Spinal cord (tissue), 10 donors: ENCODE data around the gene ZIC1. TPM values are rescaled to one million over a fixed set of nuclear protein-coding genes. Genes with fewer than 3 reads are reported as not detected.

ENCODE experiments used
- DNase-seq, 6 donors: peaks; one replicate each; pipeline versions ENCODE4 v3.0.0 to v3.0.0-alpha.2; 2013 to 2015; ENCODE audit warnings: low spot score in 6 of 6, low read depth in 4 of 6
- H3K27ac ChIP-seq: one replicate; pipeline ENCODE4 v1.5.1; 2013; ENCODE audit warnings: low read depth, low read length, control low read depth
- H3K27me3 ChIP-seq: one replicate; pipeline ENCODE4 v1.6.1; 2013; ENCODE audit warnings: low read length; ENCODE audit not compliant: control insufficient read depth, insufficient read depth
- H3K36me3 ChIP-seq: one replicate; pipeline ENCODE4 v1.6.1; 2013; ENCODE audit warnings: low read length; ENCODE audit not compliant: control insufficient read depth, insufficient read depth
- H3K4me1 ChIP-seq: one replicate; pipeline ENCODE4 v1.6.1; 2013; ENCODE audit warnings: low read length; ENCODE audit not compliant: control insufficient read depth, insufficient read depth
- H3K4me3 ChIP-seq: one replicate; pipeline ENCODE4 v1.5.1; 2013; ENCODE audit warnings: low read depth, low read length, control low read depth
- H3K9me3 ChIP-seq: one replicate; pipeline ENCODE4 v1.6.1; 2013; ENCODE audit warnings: low read length; ENCODE audit not compliant: control insufficient read depth, insufficient read depth
- WGBS: methylation state at CpG from one replicate; pipeline ENCODE4 v1.1.5; 2013; ENCODE audit warnings: missing lambda C conversion rate; ENCODE audit not compliant: insufficient coverage; 5-methylcytosine and 5-hydroxymethylcytosine counted together
- polyA plus RNA-seq, 2 donors: library from polyadenylated mRNA; unstranded; fragments of 120-200 nt; gene quantifications; one replicate each; pipeline ENCODE4 v1.2.1, GENCODE V29; 2013; ENCODE audit not compliant: insufficient read length in 2 of 2
- total RNA-seq, 2 donors: library from RNA; depleted of rRNA in 1 of 2; stranded (reverse); fragments of 120-200 nt in 1 of 2; fragments of >200 nt in 1 of 2; gene quantifications; one replicate each; pipeline versions ENCODE4 v1.2.3 to v1.2.4, GENCODE V29; 2013 to 2014
- donor health status: healthy.

Gene ZIC1
- total and polyA plus RNA-seq, 4 donors = 87.2 to 514 (median 243) TPM

DNA sequence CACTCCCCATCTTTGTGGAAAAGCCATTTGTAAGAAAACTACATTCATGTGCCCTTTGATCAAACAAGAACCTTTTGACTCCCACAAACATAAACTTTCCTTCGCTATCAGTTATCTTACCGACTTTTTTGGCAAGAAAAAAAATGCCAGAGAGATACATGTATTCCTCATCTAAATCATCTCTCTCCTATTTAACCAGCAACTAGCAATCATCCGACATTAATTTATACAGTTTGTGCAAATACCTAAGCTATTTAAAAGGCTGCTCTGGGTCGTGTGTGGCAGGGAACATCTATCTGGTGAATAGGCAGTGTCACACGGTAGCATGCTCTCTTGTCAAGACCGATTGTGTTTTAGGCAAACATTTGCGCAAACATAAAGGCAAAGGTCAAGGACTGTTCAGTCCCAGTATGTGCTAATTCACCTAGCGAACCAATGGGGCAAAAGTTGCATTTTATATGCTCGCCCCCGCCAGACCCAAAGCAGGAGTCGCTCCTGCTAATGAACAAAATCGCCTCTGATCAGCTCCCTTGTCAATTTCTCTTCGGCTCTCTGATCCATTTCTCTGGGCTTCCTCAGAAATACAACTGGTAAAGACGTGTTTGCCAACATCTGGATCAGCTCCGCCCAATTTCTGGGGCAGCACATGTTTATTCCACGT, 40.5 kb upstream of the ZIC1 start:
- peaks cover 90% of the 10 kb centered on the region for H3K27me3 ChIP-seq
- no peaks in the 10 kb centered on the region for H3K36me3 ChIP-seq
- 13% methylated on average over 12 of the region's 16 CpGs for WGBS
- H3K4me1 ChIP-seq = no peaks in the 10 kb centered on the region
- H3K4me3 ChIP-seq = peak overlapping the region; percentile 44
- DNase-seq = peak in 2 of 6 donors; percentile 45 to 78
- H3K9me3 ChIP-seq = no peaks in the 10 kb centered on the region
- H3K27ac ChIP-seq = peak overlapping the region; percentile 87

DNA sequence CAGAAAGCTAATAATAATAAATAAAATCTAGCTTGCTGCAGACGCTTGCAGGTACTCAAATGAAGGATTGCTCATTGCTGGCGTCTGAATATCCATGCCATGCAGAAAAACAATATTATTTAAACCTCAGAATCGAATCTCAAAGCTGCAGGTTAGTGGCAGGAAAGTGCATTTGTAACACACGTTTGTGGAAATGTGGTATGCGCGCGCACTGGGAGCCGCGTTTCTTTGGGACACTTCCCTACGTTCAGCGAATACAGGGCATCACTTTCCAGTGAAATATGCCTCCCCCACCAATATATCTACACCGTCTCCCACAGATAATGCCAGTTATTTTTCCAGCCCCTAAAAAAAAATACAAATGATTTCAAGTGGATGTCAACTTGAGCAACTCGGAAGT, 39.9 kb upstream of the ZIC1 start:
- no peaks in the 10 kb centered on the region for H3K4me1 ChIP-seq
- no peaks in the 10 kb centered on the region for H3K9me3 ChIP-seq
- peaks cover 91% of the 10 kb centered on the region for H3K27me3 ChIP-seq
- no peaks in the 10 kb centered on the region for H3K36me3 ChIP-seq
- peak overlapping the region; percentile 44 for H3K4me3 ChIP-seq
- WGBS = 0% methylated on average over 1 of the region's 13 CpGs
- H3K27ac ChIP-seq = peak overlapping the region; percentile 87
- peak in 1 of 6 donors; percentile 69 for DNase-seq

DNA sequence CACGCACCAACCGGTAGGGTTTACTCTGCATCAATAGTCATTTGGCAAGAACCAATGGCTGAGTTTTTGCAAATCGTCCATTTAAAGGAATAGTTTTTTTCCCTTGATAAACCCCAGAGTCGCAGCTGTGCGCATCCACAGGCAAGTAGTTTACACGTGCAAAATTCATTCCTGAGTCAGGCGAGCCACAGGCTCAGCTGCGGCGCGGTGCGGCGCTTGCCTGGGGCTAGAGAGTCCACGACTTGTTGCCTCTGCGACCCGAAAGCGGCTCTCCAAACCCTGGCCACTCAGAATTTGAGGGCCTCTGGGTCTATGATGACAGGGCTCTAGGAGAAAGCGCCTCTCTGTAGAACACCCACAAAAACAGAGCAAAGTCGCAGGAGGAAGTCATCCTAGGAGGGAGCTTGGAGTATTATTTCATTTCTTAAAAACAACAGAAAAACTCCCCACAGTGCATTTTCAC, 39.5 kb upstream of the ZIC1 start:
- H3K9me3 ChIP-seq = no peaks in the 10 kb centered on the region
- H3K4me3 ChIP-seq = peak overlapping the region; percentile 44
- WGBS = 2% methylated on average over 14 of the region's 18 CpGs
- peak in 1 of 6 donors; percentile 86 for DNase-seq
- no peaks in the 10 kb centered on the region for H3K4me1 ChIP-seq
- peak overlapping the region; percentile 87 for H3K27ac ChIP-seq
- peaks cover 91% of the 10 kb centered on the region for H3K27me3 ChIP-seq
- H3K36me3 ChIP-seq = no peaks in the 10 kb centered on the region

DNA sequence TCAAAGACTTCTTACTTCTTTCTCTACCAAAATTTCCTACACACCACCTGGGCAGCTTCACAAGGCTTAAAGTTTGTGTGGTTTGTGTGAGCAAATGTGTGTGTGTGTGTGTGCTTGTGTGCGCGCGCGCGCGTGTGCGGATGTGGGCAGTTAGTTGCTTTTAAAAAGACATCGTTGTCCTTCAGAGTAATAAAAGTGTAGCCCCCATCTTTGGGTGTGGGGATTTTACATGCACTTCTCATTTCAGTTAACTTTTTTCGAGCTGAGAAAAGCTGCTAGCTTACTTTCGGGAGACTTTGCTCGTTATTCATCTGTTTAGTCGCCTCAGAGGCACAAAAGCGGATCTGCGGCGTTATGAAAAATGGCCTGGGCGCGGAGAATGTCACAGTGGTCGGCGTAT, 38.8 kb upstream of the ZIC1 start:
- no peaks in the 10 kb centered on the region for H3K4me1 ChIP-seq
- 10% methylated on average over 14 of the region's 19 CpGs for WGBS
- peaks cover 91% of the 10 kb centered on the region for H3K27me3 ChIP-seq
- no peaks in the 10 kb centered on the region for H3K9me3 ChIP-seq
- peak in 2 of 6 donors; percentile 50 to 56 for DNase-seq
- H3K36me3 ChIP-seq = no peaks in the 10 kb centered on the region
- H3K27ac ChIP-seq = peak overlapping the region; percentile 87
- H3K4me3 ChIP-seq = peak overlapping the region; percentile 44

DNA sequence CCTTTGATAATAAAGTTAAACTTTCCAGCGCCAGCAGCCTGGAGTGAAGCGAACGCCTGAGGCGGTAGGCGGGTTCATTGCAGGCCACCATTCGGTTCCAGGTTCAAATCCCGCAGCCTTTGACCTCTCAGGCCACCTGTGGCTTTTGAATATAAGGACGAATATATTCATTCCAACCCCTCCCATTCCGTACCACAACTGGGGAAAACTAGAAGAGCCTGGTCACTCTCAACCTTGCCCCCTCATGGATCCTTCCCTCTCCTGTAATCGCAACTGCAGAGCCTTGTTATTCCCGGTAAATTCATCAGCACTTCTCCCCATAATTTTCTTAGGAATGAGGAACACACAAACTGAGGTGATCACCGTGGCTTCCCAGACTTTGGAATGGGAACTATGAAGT, 38.0 kb upstream of the ZIC1 start:
- Histone ChIP-seq H3K27ac (peak overlapping the region; percentile 87), H3K36me3 (no peaks in the 10 kb centered on the region), H3K4me3 (peak overlapping the region; percentile 44), H3K4me1 (no peaks in the 10 kb centered on the region), H3K27me3 (peaks cover 92% of the 10 kb centered on the region), H3K9me3 (no peaks in the 10 kb centered on the region)
- 35% methylated on average over 10 of the region's 12 CpGs for whole genome bisulfite sequencing
- DNase-seq = no peak

DNA sequence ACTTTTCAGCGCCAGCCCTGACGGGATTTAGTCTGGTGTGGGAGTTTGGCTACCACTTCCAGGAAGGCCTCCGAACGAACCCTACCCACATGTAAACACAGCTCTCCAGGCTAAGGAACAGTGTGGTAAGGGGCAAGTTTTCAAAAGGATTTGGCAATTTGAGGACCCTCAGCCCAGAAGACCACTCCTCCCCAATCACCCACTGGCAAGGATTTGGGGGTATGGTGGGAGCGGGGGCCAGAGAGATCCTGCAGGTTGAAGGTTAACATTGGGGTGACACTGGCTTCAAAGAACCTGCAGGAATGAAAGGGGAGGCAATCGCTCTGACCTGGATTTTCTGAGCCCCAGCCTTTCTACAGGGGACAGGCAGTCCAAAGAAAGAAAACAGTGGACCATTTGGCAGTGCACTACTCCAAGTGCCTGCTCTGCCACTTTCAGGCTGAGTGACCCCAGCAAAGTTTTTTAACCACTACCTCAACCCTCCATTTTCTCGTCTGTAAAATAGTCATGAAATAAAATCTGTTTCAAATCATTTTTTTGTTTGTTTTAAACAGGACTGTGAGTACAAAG, 37.3 kb upstream of the ZIC1 start:
- Histone ChIP-seq H3K4me1 (no peaks in the 10 kb centered on the region), H3K9me3 (no peaks in the 10 kb centered on the region), H3K4me3 (no peak overlapping the region), H3K27me3 (peaks cover 95% of the 10 kb centered on the region), H3K36me3 (no peaks in the 10 kb centered on the region), H3K27ac (peak overlapping the region; percentile 42)
- no peak for DNase-seq
- 73% methylated on average over 1 of the region's 7 CpGs for WGBS

DNA sequence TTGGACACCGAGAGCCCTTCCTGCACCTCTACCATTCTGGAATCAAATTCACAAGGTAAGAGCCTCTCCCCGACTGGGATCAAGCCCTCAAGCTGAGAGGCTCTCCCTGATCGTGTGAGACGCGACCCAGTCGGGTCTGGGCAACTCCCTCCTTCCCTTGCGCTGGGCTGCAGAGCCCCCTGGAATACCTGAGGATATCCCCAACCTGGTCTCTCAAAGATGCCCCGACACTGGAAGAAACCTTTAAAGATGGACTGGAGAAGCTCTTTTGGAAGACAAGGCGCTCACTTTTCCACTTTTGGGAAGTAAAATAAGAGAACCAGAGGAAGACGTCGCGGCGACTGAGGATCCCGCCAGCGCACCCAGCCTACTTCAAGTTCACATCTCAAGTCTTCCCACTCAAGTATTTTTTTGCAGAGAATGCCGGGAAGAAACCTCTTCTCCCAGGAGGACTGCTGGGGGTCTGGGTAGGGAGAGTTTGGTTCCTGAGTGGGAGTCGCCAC, 36.6 kb upstream of the ZIC1 start:
- WGBS = 16% methylated on average over 6 of the region's 17 CpGs
- H3K36me3 ChIP-seq = no peaks in the 10 kb centered on the region
- H3K9me3 ChIP-seq = no peaks in the 10 kb centered on the region

DNA sequence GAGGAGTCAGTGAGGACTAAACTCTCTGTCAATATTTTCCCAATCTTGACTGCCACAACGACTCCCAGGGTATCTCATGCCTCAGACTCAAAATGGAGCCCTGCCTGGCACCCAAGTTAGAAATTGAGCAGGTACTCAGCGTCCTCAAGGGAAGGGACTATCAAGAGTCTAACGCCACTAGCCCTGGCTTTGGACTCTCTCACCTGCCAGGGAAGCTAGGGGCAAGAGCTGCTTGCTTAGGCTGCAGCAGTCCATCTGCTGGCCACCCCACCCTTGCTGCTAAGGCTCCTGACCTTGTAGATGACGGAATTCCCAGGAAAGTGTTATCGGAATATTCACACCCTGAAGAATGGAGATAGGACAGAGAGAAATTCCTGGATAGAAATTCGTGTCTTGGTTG, 35.9 kb upstream of the ZIC1 start:
- 51% methylated on average over 6 of the region's 6 CpGs for WGBS
- Histone ChIP-seq H3K9me3 (no peaks in the 10 kb centered on the region), H3K27me3 (peaks cover 95% of the 10 kb centered on the region), H3K4me3 (no peak overlapping the region), H3K27ac (no peak overlapping the region), H3K36me3 (no peaks in the 10 kb centered on the region), H3K4me1 (peaks cover 8% of the 10 kb centered on the region)
- DNase-seq = no peak

More for the DNA sequence above, 36.6 kb upstream of the ZIC1 start:
- Histone ChIP-seq H3K4me3 (no peak overlapping the region), H3K4me1 (peaks cover under 1% of the 10 kb centered on the region), H3K27ac (peak overlapping the region; percentile 6), H3K27me3 (peaks cover 95% of the 10 kb centered on the region)
- no peak for DNase-seq

DNA sequence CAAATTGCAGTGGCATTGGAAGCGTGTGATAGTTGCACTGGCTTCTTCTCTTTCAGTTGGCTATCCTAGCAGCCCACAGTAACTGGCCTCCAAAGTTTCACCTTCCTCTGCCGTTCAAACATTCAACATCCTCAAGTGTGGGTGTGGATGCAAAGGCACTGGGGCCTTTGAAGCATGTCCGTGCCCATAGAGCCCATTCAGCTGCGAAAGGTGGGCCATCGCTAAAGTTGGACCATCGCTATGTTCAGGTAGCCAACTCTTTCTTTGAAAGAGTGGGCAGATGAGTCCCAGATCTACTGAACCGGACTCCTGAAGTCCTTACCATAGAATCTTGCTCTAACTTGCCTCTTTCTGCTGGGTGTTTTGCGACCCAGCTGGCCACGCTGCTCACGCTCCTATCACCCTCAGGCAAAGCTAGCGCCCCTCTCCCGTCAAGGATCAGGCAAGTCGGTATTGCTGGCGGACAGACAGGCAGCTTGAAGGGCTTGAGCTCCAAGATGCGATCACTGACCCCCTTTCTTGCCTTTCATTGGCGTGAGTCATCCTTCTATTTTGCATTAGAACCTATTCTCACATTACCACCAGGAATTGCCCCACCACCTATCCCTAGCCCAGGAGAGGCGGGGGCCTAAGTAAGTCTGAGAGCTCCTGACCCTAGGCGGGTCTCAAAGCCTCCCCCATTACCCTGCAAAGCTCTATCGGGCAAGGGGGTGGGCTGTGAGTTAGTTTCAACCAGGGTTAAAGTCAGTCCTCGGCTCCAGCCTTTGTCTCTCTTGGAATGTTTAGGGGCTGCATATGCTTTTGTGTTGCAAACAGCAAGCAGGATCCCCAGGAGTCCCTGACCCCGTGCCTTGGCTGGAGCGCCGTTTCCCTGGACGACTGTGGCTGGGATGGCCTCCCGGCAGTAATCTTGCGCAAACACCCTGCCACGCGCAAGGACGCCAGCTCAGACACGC, 31.5 kb upstream of the ZIC1 start:
- Histone ChIP-seq H3K27me3 (peaks cover 94% of the 10 kb centered on the region), H3K36me3 (no peaks in the 10 kb centered on the region), H3K27ac (peak overlapping the region; percentile 80), H3K4me3 (peak overlapping the region; percentile 17), H3K9me3 (no peaks in the 10 kb centered on the region), H3K4me1 (peaks cover 17% of the 10 kb centered on the region)
- 22% methylated on average over 24 of the region's 30 CpGs for WGBS
- DNase-seq = peak in 2 of 6 donors; percentile 47 to 67
